Amniotic epithelial cell (primary cell): ENCODE data around the gene MED13.
"Not testable (repeated sequence)": the region's sequence is repeated elsewhere in the genome, so short reads cannot be mapped to it uniquely, and the experiment has no call there.

Experiments
- DNase-seq: peaks from one replicate; pipeline ENCODE4 v3.0.0-alpha.2; 2010; ENCODE audit warnings: low read depth

MED13 gene

DNA sequence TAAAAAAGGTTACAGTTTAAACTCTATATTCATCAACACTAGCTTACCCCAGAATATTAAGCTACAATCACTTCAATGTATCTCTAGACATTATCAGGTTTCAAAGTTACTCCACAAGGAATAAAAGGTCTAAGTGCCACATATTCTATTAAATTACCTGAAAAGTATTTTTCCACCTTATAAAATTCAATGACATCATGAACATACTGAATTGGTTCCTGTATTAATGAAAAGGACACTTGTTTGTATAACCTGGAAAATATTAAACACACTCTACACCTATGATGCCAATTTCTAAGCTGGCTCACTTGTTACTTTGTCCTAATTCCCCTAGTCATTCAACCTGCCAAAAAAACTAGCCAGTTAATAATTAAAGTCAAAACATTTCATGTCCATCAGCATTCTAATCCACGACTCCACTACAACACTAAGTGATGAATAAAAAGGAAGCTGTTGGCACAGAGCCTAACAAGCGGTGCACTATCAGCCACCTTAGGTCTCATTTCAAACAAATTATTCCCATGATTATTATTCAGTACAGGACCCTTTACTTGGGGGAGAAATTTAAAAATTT, 12.2 kb downstream of the MED13 start:
- DNase-seq: no peak

DNA sequence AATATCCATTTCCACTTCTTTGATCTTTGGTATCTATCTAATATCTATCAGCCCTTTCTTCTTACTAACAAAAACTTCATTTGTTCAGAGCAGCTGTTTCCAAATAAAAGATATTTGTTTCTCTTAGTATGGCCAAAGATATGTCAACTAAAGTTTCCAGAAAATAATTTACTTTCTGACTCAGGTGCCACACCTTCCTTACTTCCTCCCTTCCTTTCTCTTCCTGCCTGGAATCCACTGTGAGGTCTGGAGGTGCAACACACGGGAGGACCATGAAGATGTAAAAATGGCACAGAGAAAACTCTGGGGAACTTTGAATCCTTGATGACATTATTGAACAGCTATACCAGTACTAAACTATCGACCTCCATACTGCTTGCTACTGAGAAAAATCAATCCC, 14.0 kb downstream of the MED13 start:
- no peak for DNase-seq

DNA sequence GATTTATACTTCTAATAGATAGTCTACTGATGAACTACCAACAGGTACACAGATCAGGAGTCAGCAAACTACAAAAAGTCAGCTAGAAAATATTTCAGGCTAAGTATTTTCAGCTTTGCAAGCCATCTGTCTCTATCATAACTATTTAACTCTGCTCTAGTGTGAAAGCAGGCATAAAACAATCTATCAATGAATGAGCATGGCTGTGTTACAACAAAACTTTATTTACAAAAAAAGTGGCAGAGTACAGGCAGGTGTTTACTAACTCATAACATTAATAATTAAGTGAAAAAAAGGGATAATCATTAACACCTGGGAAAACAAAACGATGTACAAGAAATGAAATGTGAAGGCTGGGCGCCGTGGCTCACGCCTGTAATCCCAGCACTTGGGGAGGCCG, 15.8 kb downstream of the MED13 start:
- DNase-seq: no peak

DNA sequence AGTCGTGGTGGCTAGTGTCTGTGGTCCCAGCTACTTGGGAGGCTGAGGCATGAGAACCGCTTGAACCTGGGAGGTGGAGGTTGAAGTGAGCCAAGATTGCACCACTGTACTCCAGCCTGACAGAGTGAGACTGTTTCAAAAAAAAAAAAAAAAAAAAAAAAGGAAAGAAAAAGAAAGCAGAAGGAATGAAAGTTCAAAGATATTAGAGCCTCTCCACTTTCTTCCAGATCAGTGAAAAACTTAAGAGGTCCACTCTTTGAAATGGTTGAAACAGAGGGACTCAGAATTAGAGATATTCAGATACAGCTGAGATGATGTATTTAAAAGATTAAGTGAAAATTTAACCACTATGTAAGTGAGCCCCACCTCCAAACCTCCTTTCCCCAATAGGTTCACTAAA, 16.8 kb downstream of the MED13 start:
- no peak for DNase-seq

DNA sequence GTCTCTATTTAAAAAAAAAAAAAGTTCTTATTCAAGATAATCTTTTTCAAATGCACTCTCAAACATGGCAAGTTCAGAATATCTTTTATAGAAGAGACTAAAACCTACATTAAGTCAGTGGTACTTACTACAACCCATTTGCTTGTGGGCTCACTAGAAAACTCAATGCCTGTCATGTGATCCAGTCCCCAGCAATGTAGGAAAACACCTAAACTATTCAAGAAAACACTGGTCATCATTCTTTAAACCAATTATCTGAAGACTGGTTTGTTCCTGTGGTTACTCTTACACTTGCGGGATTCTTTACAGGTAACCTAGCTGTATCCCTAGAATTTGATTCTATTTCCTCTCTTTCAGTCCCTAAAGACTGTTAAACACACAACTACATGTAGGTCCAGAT, 19.6 kb downstream of the MED13 start:
- DNase-seq: no peak

DNA sequence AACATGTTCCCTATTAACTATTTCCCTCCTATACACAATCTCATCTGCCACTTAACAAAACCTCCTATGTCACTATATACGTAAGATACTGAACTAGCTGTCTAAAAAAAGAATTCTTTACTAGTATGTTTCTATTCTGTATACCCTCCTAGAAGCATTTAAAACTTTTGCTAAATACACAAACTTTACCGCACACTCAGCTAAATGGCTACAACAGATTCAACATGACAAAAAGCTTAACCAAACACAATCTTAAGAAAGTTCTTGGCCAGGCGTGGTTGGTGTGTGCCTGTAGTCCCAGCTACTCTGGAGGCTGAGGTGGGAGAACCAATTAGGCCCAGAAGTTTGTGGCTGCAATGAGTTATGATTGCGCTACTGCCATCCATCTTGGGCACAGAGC, 20.0 kb downstream of the MED13 start:
- no peak for DNase-seq

DNA sequence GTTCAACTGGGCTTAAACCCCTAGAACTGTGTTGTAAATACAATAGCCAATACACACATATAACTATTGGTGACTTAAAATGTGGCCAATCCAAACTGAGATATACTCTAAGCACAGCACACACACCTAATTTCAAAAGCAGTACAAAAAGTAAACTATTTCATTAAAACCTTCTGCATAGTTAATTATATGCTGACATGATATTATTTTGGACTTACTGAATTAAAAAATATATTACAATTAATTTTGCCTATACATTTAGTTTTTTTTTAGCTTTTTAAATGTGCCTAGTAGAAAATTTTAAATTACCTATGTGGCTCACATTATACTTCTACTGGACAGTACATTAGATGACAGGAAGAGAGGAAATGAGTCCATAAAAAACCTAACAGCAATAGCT, 21.5 kb downstream of the MED13 start:
- no peak for DNase-seq

DNA sequence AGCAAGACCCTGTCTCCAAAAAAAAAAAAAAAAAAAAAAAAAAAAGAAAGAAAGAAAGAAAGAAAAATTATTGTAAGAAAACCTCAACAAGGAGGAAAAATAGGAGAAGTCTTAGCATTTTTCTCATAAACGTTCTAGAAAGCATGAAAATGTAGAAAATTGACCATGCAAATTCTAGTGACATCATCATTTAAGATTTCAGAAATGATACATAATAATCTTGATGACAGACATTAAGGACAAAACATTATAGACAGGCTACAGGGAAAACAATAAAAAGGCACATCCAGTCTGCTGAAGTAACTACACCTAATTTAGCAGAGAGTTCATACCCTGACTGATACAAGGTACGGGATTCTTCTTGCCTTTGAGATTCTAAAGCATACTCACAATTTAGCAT, 21.9 kb downstream of the MED13 start:
- no peak for DNase-seq

DNA sequence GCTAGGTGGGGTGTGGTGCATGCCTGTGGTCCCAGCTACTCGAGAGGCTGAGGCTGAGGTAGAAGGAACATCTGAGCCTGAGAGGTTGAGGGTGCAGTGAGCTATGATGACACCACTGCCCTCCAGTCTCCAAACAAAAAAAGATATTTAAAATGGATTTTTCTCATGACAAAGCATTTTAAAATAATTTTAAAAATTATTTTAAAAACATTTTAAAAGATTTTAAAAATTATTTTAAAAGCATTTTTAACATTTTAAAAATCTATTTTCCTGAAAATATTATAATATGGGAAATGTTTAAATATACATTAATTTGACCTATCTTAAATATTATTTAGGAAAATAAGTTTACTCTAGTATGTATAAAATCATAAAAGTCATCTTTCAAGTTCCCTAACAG, 26.8 kb downstream of the MED13 start:
- DNase-seq: no peak

DNA sequence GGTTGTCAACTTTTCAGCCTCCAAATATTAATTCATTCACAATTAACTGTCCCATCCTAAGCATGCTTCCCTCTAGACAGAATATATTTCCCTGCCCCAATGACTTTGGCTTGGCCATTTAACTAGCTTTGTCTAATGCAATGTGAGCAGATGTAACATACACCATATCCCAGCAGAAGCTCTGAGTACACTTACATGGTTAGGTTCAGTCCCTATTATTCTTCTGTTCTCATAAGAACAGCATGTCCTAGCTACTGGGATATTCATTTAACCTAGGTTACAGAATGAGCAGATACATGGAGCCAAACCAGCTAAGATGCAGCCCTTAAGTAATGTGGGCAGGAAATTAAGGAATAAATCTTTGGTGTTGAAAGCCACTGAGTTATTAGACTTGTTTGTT, 31.8 kb downstream of the MED13 start:
- peak; percentile 37 for DNase-seq

DNA sequence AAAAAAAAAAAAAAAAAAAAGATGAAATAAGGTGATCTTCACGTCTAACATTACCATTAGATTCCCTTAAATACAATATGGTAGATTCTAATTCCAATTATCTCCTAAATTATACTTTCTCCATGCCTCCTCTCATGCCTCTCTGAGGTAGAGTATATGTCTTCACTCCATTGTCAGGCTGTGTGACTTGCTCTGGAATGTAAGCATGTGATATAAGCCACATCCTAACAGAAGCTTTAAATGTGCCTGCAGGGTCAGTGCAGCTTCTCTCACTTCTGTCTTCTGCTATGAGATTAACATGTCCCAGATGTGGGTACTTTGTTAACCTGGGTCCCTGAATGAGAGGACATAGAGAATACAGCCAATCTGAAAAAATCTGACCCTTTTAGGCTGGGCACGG, 32.6 kb downstream of the MED13 start:
- DNase-seq: no peak

DNA sequence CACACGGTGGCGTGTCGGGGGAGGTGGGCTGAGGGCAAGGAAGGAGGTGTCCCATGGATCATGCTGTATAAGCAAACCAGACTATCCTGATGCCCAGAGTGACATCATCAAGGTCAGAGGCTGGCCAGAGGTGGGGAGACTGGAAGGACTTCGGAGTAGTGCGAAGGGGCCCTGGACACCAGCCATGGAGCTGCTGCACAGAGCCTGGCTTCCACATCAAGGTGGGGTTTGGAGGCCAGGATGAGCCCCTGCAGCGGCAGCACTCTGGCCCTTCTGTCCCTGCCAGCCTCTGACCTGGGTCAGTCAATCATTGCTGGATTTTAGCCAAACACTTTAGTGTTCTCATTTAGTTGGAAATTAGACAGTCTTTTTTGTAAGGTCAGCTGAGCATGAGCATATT, 34.8 kb downstream of the MED13 start:
- no peak for DNase-seq

DNA sequence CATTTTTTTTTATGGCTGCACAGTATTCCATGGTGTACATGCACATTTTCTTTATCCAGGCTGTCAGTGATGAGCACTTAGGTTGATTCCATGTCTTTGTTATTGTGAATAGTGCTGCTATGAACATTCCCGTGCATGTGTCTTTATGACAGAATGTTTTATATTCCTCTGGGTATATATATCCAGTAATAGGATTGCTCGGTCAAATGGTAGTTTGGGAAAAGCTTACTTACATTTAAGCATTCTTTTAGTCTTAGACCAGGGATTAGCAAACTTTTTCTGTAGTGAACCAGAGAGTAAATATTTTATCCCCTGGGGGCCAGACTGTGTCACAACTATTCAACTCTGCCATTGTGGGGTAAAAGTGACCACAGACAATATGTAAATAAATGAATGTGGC, 40.2 kb downstream of the MED13 start:
- DNase-seq: no peak

DNA sequence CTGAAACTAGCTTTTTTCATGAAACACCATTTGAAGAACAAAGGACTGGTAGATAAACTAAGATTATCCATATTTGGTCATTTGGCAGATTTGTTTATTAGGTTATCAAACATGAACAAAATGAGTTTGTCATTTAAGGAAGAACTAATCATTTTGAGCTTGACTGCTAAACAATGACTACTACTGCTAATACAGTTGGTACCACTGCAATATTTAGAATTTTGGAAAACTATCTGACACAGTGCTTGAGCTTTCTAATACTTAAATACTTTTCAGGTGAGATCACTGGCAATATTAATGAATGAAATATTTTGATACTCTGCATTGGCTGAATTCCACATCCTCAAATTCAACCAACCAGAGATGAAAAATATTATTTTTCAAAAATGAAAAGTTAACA, 47.2 kb downstream of the MED13 start:
- no peak for DNase-seq

DNA sequence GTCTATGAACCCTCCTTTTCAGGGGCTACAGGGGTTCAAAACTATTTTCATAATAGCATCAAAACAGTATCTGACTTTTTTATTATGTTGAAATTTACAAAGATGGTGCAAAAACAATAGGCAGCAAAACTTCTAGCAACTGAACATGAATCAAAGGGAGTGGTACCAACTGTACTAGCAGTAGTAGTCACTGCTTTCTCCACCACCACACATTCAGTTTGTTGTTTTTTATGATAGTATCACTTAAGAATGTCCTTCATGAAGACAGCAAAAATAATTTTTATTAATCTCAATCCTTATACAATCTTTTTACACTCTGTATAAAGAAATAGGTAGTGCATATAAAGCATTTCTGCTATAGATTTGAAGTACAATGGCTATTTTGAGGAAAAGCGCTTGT, 47.6 kb downstream of the MED13 start:
- peak; percentile 66 for DNase-seq

DNA sequence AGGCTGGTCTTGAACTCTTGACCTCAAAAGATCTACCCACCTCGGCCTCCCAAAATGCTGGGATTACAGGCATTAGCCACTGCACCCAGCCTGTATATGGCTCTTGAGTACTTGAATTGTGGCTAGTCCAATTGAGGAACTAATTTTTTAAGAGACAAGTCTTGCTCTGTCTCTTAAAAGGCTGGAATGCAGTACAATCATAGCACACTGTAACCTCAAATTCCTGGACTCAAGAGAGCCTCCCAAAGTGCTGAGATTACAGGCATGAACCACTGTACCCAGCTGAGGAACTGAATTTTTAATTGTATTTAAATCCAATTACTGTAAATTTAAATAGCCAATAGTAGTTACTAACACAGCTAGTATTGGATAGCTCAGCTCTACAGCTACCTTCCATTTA, 50.6 kb downstream of the MED13 start:
- DNase-seq: peak; percentile 27

DNA sequence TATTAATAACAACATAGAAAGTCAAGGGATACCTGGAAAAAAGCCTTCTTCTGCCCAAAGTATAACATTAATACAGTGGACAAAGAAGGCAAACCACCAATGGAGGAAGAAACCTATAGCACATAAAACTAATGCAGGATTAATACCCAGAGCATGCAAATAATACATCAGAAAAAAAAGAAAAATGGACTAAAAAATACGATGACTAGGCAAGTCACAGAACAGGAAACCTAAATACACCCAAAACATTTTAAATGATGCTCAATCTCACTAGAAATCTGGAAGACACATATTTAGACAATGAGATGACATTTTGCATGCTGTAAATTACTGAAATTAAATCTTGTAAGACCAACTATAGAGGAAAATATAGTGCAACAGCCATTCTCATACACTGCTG, 55.9 kb downstream of the MED13 start:
- DNase-seq: no peak

DNA sequence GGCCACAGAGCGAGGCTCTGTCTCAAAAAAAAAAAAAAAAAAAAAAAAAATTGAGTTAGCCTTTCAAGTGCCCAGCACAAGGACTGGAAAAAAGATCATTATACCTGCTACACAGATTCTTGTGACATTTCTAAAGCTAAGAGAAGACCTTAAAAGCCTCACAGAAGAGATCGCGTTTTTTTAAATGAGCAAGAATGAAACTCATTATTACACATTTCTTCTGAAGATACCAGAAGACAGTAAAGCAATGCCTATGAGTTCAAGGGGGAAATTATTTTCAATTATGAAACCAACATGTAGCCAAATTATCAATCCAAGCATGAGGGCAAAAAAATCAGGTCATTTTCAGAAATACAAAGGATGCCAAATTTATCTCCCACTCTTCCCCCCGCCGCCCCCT, 56.8 kb downstream of the MED13 start:
- no peak for DNase-seq

DNA sequence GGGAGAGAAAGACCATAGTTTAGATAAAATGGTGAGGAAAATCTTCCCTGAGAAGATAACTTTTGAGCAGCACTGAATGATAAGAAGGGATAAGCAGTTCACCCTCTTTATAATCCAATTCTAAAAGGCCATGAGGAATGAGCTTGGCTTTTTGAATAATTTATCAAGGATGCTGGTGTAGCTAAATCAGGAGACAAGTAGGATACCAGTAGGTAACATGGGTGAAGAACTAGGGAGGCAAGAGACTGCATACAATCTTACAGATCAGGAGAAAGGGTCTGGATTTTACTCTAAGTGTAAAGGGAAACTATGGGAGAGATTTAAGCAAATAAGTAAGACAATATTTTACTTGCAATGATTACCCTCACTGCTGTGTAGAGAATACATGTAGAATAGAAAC, 60.7 kb downstream of the MED13 start:
- DNase-seq: no peak

DNA sequence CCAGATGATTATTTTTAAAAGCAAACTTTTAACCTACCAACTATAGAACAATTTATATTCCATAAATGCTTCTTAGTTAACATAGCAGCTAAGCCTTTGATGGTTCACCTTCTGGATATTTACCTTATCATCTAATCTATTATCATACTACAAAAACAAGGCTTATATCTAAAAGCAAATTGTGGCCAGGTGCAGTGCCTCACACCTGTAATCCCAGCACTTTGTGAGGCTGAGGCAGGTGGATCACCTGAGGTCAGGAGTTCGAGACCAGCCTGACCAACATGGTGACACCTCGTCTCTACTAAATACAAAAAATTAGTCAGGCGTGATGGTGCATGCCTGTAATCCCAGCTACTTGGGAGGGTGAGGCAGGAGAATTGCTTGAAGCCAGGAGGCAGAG, 61.9 kb downstream of the MED13 start:
- not testable (repeated sequence) for DNase-seq

DNA sequence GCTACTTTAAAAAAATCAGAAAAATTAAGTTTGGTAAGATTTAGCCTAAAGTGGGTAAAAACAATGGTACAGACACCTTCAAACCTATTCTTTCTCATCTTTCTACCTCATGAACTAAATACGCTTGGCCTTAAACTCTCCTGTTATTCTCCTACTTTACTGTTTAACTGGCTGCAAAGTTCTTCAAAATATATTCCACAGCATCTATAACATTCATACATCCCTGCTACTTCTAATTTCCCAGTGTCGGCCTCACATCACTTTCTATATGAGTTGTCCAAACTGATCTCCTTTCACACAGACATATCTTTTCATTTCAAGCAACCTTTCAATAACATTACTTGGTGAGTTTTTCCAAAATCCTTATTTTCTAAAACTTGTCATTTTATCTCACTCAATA, 64.0 kb downstream of the MED13 start:
- DNase-seq: no peak

DNA sequence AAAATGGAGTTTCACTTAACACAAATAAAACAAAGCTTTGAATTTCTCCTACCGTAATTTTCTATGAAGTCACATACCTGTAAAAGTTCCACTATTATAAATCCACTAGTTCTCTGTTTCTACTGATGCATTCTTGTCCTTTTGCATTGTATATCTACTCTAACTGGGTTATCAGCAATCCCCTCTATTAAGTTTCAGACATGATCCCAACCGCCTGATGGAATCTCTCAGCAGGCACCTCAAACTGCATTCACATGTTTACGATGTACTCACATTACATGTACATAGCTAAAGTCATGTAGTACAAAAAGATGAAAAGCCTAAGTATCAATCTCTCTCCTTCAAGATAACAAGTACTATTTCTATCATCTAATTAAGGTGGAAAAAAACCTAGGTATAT, 64.9 kb downstream of the MED13 start:
- no peak for DNase-seq

DNA sequence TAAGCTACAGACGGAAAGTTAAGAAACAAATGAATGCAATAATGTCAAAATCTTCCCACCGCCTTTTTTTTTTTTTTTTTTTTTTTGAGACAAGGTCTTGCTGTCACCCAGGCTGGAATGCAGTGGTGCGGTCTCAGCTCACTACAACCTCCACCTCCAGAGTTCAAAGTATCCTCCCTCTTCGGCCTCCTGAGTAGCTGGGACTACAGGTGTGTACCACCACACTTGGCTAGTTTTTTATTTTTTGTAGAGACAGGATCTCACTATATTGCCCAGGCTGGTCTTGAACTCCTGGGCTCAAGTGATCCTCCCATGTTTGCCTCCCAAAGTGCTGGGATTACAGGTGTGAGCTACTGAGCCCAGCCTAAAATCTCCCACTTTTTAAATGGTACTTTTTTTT, 66.5 kb downstream of the MED13 start:
- DNase-seq: not testable (repeated sequence)

DNA sequence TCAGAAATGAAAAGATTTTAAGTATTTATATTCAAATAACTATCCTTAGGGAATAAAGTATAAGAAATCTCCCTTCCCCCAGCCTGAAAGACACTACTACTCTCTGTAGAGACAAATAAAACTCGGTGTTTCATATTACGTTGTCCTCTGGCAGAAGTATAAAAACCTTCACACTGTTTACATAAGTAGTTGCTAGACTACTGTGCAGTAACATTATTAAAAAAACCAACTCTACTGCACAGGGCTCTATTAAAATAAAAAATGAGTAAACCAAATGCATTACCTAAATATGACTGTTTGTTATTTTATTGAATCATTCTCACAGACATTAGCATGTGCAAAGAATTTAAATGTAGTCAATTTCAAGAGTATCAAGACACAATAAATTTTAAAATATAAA, 67.4 kb downstream of the MED13 start:
- peak; percentile 38 for DNase-seq
